Smooth muscle cell (in vitro differentiated cells): ENCODE data around the gene HEPN1. TPM values are rescaled to one million over a fixed set of nuclear protein-coding genes. Genes with fewer than 3 reads are reported as not detected.
"Not testable (repeated sequence)": the region's sequence is repeated elsewhere in the genome, so short reads cannot be mapped to it uniquely, and the experiment has no call there.

Source experiments
- DNase-seq: peaks from one replicate; lab custom pipeline; 2025; ENCODE audit not compliant: unreplicated experiment; lab: John Stamatoyannopoulos, UW
- H2AFZ ChIP-seq: fragments of 200-600 bp; sonication (generic); 2 replicates; pipeline ENCODE4 v1.6.0; 2016; ENCODE audit warnings: antibody characterized with exemption, low read depth, mild to moderate bottlenecking
- H3F3A ChIP-seq: fragments of 200-600 bp; sonication (generic); 2 replicates; pipeline ENCODE4 v1.6.0; 2017; ENCODE audit warnings: antibody characterized with exemption, low read depth
- H3K27ac ChIP-seq: fragments of 200-600 bp; sonication (generic); 2 replicates; pipeline ENCODE4 v1.5.1; 2016; ENCODE audit warnings: low read depth, mild to moderate bottlenecking
- H3K27me3 ChIP-seq: fragments of 200-600 bp; sonication (generic); 2 replicates; pipeline ENCODE4 v1.6.1; 2016; ENCODE audit warnings: low read depth, mild to moderate bottlenecking
- H3K36me3 ChIP-seq: fragments of 200-600 bp; sonication (generic); 2 replicates; pipeline ENCODE4 v1.5.1; 2016; ENCODE audit warnings: low read depth
- H3K4me1 ChIP-seq: fragments of 200-600 bp; sonication (generic); 2 replicates; pipeline ENCODE4 v1.5.1; 2016; ENCODE audit warnings: low read depth
- H3K4me2 ChIP-seq: fragments of 200-600 bp; sonication (generic); 2 replicates; pipeline ENCODE4 v1.6.0; 2016; ENCODE audit warnings: mild to moderate bottlenecking
- H3K4me3 ChIP-seq: fragments of 200-600 bp; sonication (generic); 2 replicates; pipeline ENCODE4 v1.5.1; 2016; ENCODE audit warnings: mild to moderate bottlenecking
- H3K79me2 ChIP-seq: fragments of 200-600 bp; sonication (generic); 2 replicates; pipeline ENCODE4 v1.6.0; 2016; ENCODE audit warnings: low read depth, mild to moderate bottlenecking
- H3K9ac ChIP-seq: fragments of 200-600 bp; sonication (generic); 2 replicates; pipeline ENCODE4 v1.6.0; 2016; ENCODE audit warnings: low read depth
- H3K9me3 ChIP-seq: fragments of 200-600 bp; sonication (generic); replicated peaks from 2 replicates; pipeline ENCODE4 v1.5.1; 2016; ENCODE audit warnings: low read depth
- H4K20me1 ChIP-seq: fragments of 200-600 bp; sonication (generic); 2 replicates; pipeline ENCODE4 v1.6.0; 2016; ENCODE audit warnings: low read depth
- CTCF ChIP-seq: fragments of 200-600 bp; sonication (generic); IDR thresholded peaks from 2 replicates; pipeline ENCODE4 v1.5.1; 2017; ENCODE audit warnings: borderline replicate concordance, mild to moderate bottlenecking, antibody characterized with exemption; ENCODE audit not compliant: insufficient read depth, poor library complexity, severe bottlenecking
- WGBS: methylation state at CpG from one replicate; pipeline ENCODE4 v1.1.7; 2016; ENCODE audit warnings: low lambda C conversion rate; 5-methylcytosine and 5-hydroxymethylcytosine counted together
- polyA plus RNA-seq: library from polyadenylated mRNA; unstranded; fragments of >200 nt; fragmentation: Nextera tagmentation; extraction: Ambion mirVana; gene quantifications from 2 replicates; pipeline ENCODE4 v1.2.1, GENCODE V29; 2016
- total RNA-seq: library from RNA; depleted of rRNA; stranded (reverse); fragments of >200 nt; gene quantifications from 2 replicates; pipeline ENCODE4 v1.2.3, GENCODE V29; 2014

The HEPN1 gene
- total and polyA plus RNA-seq, 2 experiments from 2014 or later, result not detected

- Histone ChIP-seq H3F3A (peaks cover 4% of the 10 kb centered on the region), H3K27me3 (peaks cover 9% of the 10 kb centered on the region), H3K4me3 (peak overlapping the region; percentile 61), H3K9ac (peak overlapping the region; percentile 31), H3K9me3 (no peaks in the 10 kb centered on the region), H3K4me1 (peaks cover 15% of the 10 kb centered on the region), H2AFZ (peak overlapping the region; percentile 99), H3K27ac (peak overlapping the region; percentile 30), H3K36me3 (no peaks in the 10 kb centered on the region), H3K79me2 (no peaks in the 10 kb centered on the region), H4K20me1 (no peaks in the 10 kb centered on the region), H3K4me2 (peak overlapping the region; percentile 90)
- TF ChIP-seq CTCF, result no peak
- WGBS, result 49% methylated on average over 6 of the region's 6 CpGs
- no peak for DNase-seq
Measured at GRCh38 chr11:124954590-124954955, 35.5 kb downstream of the HEPN1 start.

- peak overlapping the region; percentile 90 for H3K4me2 ChIP-seq
- H3F3A ChIP-seq, result peaks cover 4% of the 10 kb centered on the region
- H3K27me3 ChIP-seq, result peaks cover 9% of the 10 kb centered on the region
- no peaks in the 10 kb centered on the region for H4K20me1 ChIP-seq
- DNase-seq, result no peak
- H3K9me3 ChIP-seq, result no peaks in the 10 kb centered on the region
- H3K36me3 ChIP-seq, result no peaks in the 10 kb centered on the region
- peak overlapping the region; percentile 99 for H2AFZ ChIP-seq
- no peak overlapping the region for H3K27ac ChIP-seq
- no peak overlapping the region for H3K4me3 ChIP-seq
- no peaks in the 10 kb centered on the region for H3K79me2 ChIP-seq
- H3K9ac ChIP-seq, result no peak overlapping the region
- H3K4me1 ChIP-seq, result peaks cover 15% of the 10 kb centered on the region
- no peak for TF ChIP-seq CTCF
Measured at GRCh38 chr11:124955035-124955434, 36.0 kb downstream of the HEPN1 start.

GRCh38 chr11:124961972-124962609, 43.0 kb downstream of the HEPN1 start:
- no peaks in the 10 kb centered on the region for H3K36me3 ChIP-seq
- H3K27ac ChIP-seq, result no peak overlapping the region
- no peaks in the 10 kb centered on the region for H3K27me3 ChIP-seq
- peak; percentile 79 for TF ChIP-seq CTCF
- no peak overlapping the region for H3K4me3 ChIP-seq
- no peaks in the 10 kb centered on the region for H3F3A ChIP-seq
- no peak overlapping the region for H3K4me2 ChIP-seq
- H2AFZ ChIP-seq, result no peak overlapping the region
- WGBS, result 34% methylated on average over 5 of the region's 5 CpGs
- H3K9me3 ChIP-seq, result no peaks in the 10 kb centered on the region
- H3K4me1 ChIP-seq, result no peaks in the 10 kb centered on the region
- H4K20me1 ChIP-seq, result no peaks in the 10 kb centered on the region
- H3K9ac ChIP-seq, result no peak overlapping the region
- H3K79me2 ChIP-seq, result no peaks in the 10 kb centered on the region
- DNase-seq, result no peak

- not testable (repeated sequence) for H4K20me1 ChIP-seq, H3K36me3 ChIP-seq, H3K27ac ChIP-seq, H3K27me3 ChIP-seq, H2AFZ ChIP-seq, H3K4me3 ChIP-seq, H3K9ac ChIP-seq, DNase-seq, H3K4me1 ChIP-seq, H3F3A ChIP-seq, H3K79me2 ChIP-seq, H3K4me2 ChIP-seq, H3K9me3 ChIP-seq
- WGBS, result 90% methylated on average over 13 of the region's 13 CpGs
Measured at GRCh38 chr11:124968197-124968596, 49.1 kb downstream of the HEPN1 start.

Other genes starting within 250 kb of the HEPN1 start
- gene SIAE, start 245.5 kb upstream of the HEPN1 start, total RNA-seq, result 12.5 and 14.1 TPM in 2 replicates
- 9.7 and 11.5 TPM in 2 replicates for gene SIAE, start 245.5 kb upstream of the HEPN1 start, polyA plus RNA-seq
- 6.1 and 12.2 TPM in 2 replicates for gene SPA17, start 245.3 kb upstream of the HEPN1 start, total RNA-seq
- gene SPA17, start 245.3 kb upstream of the HEPN1 start, polyA plus RNA-seq, result 7.4 and 9.2 TPM in 2 replicates
- 1.2 TPM in 1 of 2 replicates, not detected in the other for gene NRGN, start 179.3 kb upstream of the HEPN1 start, total RNA-seq
- 2.0 and 2.8 TPM in 2 replicates for gene NRGN, start 179.3 kb upstream of the HEPN1 start, polyA plus RNA-seq
- gene VSIG2, start 167.0 kb upstream of the HEPN1 start, total RNA-seq, result not detected in 2 replicates
- not detected in 2 replicates for gene VSIG2, start 167.0 kb upstream of the HEPN1 start, polyA plus RNA-seq
- gene ESAM, start 157.0 kb upstream of the HEPN1 start, total RNA-seq, result 0.31 and 0.76 TPM in 2 replicates
- 0.94 and 1.5 TPM in 2 replicates for gene ESAM, start 157.0 kb upstream of the HEPN1 start, polyA plus RNA-seq
- 18.8 and 25.3 TPM in 2 replicates for gene MSANTD2, start 118.8 kb upstream of the HEPN1 start, total RNA-seq
- gene MSANTD2, start 118.8 kb upstream of the HEPN1 start, polyA plus RNA-seq, result 11.4 and 13.6 TPM in 2 replicates
- 8.9 and 10.4 TPM in 2 replicates for gene ROBO3, start 53.8 kb upstream of the HEPN1 start, total RNA-seq
- gene ROBO3, start 53.8 kb upstream of the HEPN1 start, polyA plus RNA-seq, result 10.8 and 12.8 TPM in 2 replicates
- gene ROBO4, start 21.4 kb upstream of the HEPN1 start, total RNA-seq, result not detected in 2 replicates
- 0.06 and 0.40 TPM in 2 replicates for gene ROBO4, start 21.4 kb upstream of the HEPN1 start, polyA plus RNA-seq
- not detected in 2 replicates for gene HEPACAM, start 16.8 kb downstream of the HEPN1 start, total RNA-seq
- not detected in 2 replicates for gene HEPACAM, start 16.8 kb downstream of the HEPN1 start, polyA plus RNA-seq
- 2.7 and 4.0 TPM in 2 replicates for gene CCDC15, start 35.0 kb downstream of the HEPN1 start, total RNA-seq
- 1.2 and 1.9 TPM in 2 replicates for gene CCDC15, start 35.0 kb downstream of the HEPN1 start, polyA plus RNA-seq
- 3.3 and 5.3 TPM in 2 replicates for gene SLC37A2, start 144.1 kb downstream of the HEPN1 start, total RNA-seq
- gene SLC37A2, start 144.1 kb downstream of the HEPN1 start, polyA plus RNA-seq, result 0.69 and 0.71 TPM in 2 replicates
- 22.1 and 24.5 TPM in 2 replicates for gene TMEM218, start 192.4 kb downstream of the HEPN1 start, total RNA-seq
- 22.7 and 30.7 TPM in 2 replicates for gene TMEM218, start 192.4 kb downstream of the HEPN1 start, polyA plus RNA-seq
- 6.5 and 7.2 TPM in 2 replicates for gene PKNOX2, start 245.5 kb downstream of the HEPN1 start, total RNA-seq
- 6.0 and 7.9 TPM in 2 replicates for gene PKNOX2, start 245.5 kb downstream of the HEPN1 start, polyA plus RNA-seq